Right kidney (tissue), 1 donor: ENCODE data around the gene RDH14.

ENCODE experiments used
- DNase-seq: peaks from one replicate; pipeline ENCODE4 v3.0.0-alpha.2; 2016

RDH14 gene

GRCh38 chr2:18578033-18578432 lies 17.6 kb upstream of the RDH14 start:
- no peak for DNase-seq

- DNase-seq, result no peak
These were observed 5.8 kb upstream of the RDH14 start for GRCh38 chr2:18566145-18566769.

- no peak for DNase-seq
These were observed 288 bp upstream of the RDH14 start for GRCh38 chr2:18560797-18561085.

- DNase-seq, result peak; percentile 68
These were observed 872 bp downstream of the RDH14 start for GRCh38 chr2:18559531-18560030.

- no peak for DNase-seq
These were observed 2.0 kb downstream of the RDH14 start for GRCh38 chr2:18558458-18558857.

GRCh38 chr2:18557121-18557520 lies 3.3 kb downstream of the RDH14 start:
- DNase-seq, result no peak

- DNase-seq, result no peak
These were observed 7.9 kb downstream of the RDH14 start for GRCh38 chr2:18552351-18553077.

- no peak for DNase-seq
These were observed 8.8 kb downstream of the RDH14 start for GRCh38 chr2:18551623-18552022.

- no peak for DNase-seq
These were observed 9.3 kb downstream of the RDH14 start for GRCh38 chr2:18551169-18551568.

- no peak for DNase-seq
These were observed 10.0 kb downstream of the RDH14 start for GRCh38 chr2:18550433-18550832.

- no peak for DNase-seq
These were observed 11.4 kb downstream of the RDH14 start for GRCh38 chr2:18549083-18549482.

- no peak for DNase-seq
These were observed 11.8 kb downstream of the RDH14 start for GRCh38 chr2:18548621-18549020.

GRCh38 chr2:18546567-18546966 lies 13.9 kb downstream of the RDH14 start:
- no peak for DNase-seq

- no peak for DNase-seq
These were observed 15.1 kb downstream of the RDH14 start for GRCh38 chr2:18545384-18545783.

- no peak for DNase-seq
These were observed 16.3 kb downstream of the RDH14 start for GRCh38 chr2:18544171-18544570.

GRCh38 chr2:18540872-18541271 lies 19.6 kb downstream of the RDH14 start:
- DNase-seq, result no peak

- no peak for DNase-seq
These were observed 23.8 kb downstream of the RDH14 start for GRCh38 chr2:18536697-18537096.

GRCh38 chr2:18536100-18536499 lies 24.4 kb downstream of the RDH14 start:
- DNase-seq, result no peak

GRCh38 chr2:18531194-18531593 lies 29.3 kb downstream of the RDH14 start:
- DNase-seq, result no peak

- DNase-seq, result no peak
These were observed 32.6 kb downstream of the RDH14 start for GRCh38 chr2:18527822-18528221.

- no peak for DNase-seq
These were observed 33.1 kb downstream of the RDH14 start for GRCh38 chr2:18527326-18527725.

GRCh38 chr2:18526429-18526828 lies 34.0 kb downstream of the RDH14 start:
- DNase-seq, result no peak

GRCh38 chr2:18525852-18526251 lies 34.6 kb downstream of the RDH14 start:
- DNase-seq, result no peak

GRCh38 chr2:18525236-18525635 lies 35.2 kb downstream of the RDH14 start:
- DNase-seq, result no peak
